ENCODE data around the gene MGAT4B.
"Not testable (repeated sequence)": the region's sequence is repeated elsewhere in the genome, so short reads cannot be mapped to it uniquely, and the experiment has no call there.

The MGAT4B gene

GRCh38 chr5:179792612-179793467, 13.8 kb downstream of the MGAT4B start:
- no peak for DNase-seq (ENCODE audit: extremely low read depth, insufficient read length)
- Histone ChIP-seq H3K27me3 (replicated peaks; ENCODE audit: control insufficient read depth, insufficient read depth, low read length) (no peaks in the 10 kb centered on the region), H3K4me3 (replicated peaks; ENCODE audit: low read depth, low read length) (no peak overlapping the region), H3K36me3 (ENCODE audit: control insufficient read depth, insufficient read depth, low read length) (no peaks in the 10 kb centered on the region; the same call in none of the 2 replicates)
- TF ChIP-seq CTCF (IDR thresholded peaks at IDR 0.05; ENCODE audit: insufficient read depth, low read length, poor library complexity, severe bottlenecking): no peak

GRCh38 chr5:179791881-179792611, 14.6 kb downstream of the MGAT4B start:
- Histone ChIP-seq H3K4me3 (replicated peaks; ENCODE audit: low read depth, low read length) (no peak overlapping the region), H3K27me3 (replicated peaks; ENCODE audit: control insufficient read depth, insufficient read depth, low read length) (no peaks in the 10 kb centered on the region), H3K36me3 (ENCODE audit: control insufficient read depth, insufficient read depth, low read length) (no peaks in the 10 kb centered on the region; the same call in none of the 2 replicates)
- no peak for DNase-seq (ENCODE audit: extremely low read depth, insufficient read length)
- TF ChIP-seq CTCF (IDR thresholded peaks at IDR 0.05; ENCODE audit: insufficient read depth, low read length, poor library complexity, severe bottlenecking): no peak

DNA sequence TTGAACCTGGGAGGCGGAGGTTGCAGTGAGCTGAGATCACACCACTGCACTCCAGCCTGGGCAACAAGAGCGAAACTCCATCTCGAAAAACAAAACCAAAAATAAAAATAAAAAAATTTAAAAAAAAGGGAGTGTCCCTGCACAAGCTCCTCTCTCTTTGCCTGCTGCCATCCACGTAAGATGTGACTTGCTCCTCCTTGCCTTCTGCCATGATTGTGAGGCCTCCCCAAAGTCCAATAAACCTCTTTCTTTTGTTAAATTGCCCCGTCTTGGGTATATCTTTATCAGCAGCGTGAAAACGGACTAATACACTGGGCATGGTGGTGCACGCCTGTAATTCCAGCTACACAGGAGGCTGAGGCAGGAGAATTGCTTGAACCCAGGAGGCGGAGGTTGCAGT, 17.4 kb downstream of the MGAT4B start:
- not testable (repeated sequence) for H3K36me3 ChIP-seq (ENCODE audit: control insufficient read depth, insufficient read depth, low read length); H3K27me3 ChIP-seq (replicated peaks; ENCODE audit: control insufficient read depth, insufficient read depth, low read length); H3K4me3 ChIP-seq (replicated peaks; ENCODE audit: low read depth, low read length); DNase-seq (ENCODE audit: extremely low read depth, insufficient read length)

- Histone ChIP-seq H3K36me3 (ENCODE audit: control insufficient read depth, insufficient read depth, low read length) (no peaks in the 10 kb centered on the region; the same call in 1 of the 2 replicates), H3K27me3 (replicated peaks; ENCODE audit: control insufficient read depth, insufficient read depth, low read length) (no peaks in the 10 kb centered on the region), H3K4me3 (replicated peaks; ENCODE audit: low read depth, low read length) (no peak overlapping the region)
- no peak for DNase-seq (ENCODE audit: extremely low read depth, insufficient read length)
- no peak for TF ChIP-seq CTCF (IDR thresholded peaks at IDR 0.05; ENCODE audit: insufficient read depth, low read length, poor library complexity, severe bottlenecking)
These were observed 18.3 kb downstream of the MGAT4B start for GRCh38 chr5:179788193-179788854.

DNA sequence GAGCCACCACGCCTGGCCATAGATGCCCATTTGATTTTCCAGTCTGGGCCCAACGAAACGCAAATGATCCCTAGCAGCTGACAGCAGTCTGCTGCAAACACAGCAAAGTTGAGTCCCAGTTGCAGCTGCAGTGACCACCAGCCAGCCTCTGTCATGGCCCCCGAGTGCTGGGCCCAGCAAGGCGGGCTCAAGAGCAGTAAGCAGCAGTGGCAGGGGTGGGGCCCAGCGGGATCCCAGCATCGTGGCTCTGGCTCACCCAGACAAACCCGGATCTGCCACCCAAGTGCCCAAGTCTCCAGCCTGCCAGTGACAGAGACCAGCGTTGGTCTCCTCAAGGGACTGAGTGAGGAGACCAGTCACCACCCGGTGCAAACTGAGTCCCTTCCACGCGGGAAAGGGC, 19.8 kb downstream of the MGAT4B start:
- no peak for TF ChIP-seq CTCF (IDR thresholded peaks at IDR 0.05; ENCODE audit: insufficient read depth, low read length, poor library complexity, severe bottlenecking)
- no peak for DNase-seq (ENCODE audit: extremely low read depth, insufficient read length)
- H3K36me3 ChIP-seq (ENCODE audit: control insufficient read depth, insufficient read depth, low read length): no peaks in the 10 kb centered on the region
- no peak overlapping the region for H3K4me3 ChIP-seq (replicated peaks; ENCODE audit: low read depth, low read length)
- H3K27me3 ChIP-seq (replicated peaks; ENCODE audit: control insufficient read depth, insufficient read depth, low read length): no peaks in the 10 kb centered on the region

DNA sequence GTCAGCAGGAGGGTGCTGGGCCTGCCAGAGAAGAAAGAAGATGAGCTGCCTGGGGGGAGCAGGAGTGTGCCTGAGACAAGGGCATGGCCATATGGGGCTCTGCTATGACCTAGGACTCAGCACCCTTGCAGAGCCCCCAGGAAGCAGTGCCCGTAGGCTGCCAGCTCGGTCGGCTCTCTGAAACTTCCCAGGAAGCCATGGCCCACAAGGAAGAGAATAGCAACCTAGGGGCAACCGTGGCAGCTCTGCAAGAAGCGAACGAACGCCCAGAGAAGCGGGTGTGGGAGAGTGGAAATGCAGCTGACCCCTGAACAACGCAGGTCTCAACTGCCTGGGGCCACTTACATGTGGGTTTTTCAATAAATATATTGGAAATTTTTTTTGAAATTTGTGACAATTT, 23.5 kb downstream of the MGAT4B start:
- H3K36me3 ChIP-seq (ENCODE audit: control insufficient read depth, insufficient read depth, low read length): peaks cover 4% of the 10 kb centered on the region
- H3K4me3 ChIP-seq (replicated peaks; ENCODE audit: low read depth, low read length): no peak overlapping the region
- no peak for DNase-seq (ENCODE audit: extremely low read depth, insufficient read length)
- no peak for TF ChIP-seq CTCF (IDR thresholded peaks at IDR 0.05; ENCODE audit: insufficient read depth, low read length, poor library complexity, severe bottlenecking)
- H3K27me3 ChIP-seq (replicated peaks; ENCODE audit: control insufficient read depth, insufficient read depth, low read length): no peaks in the 10 kb centered on the region

All from GM06990 (cell line).